ENCODE results near the gene ITIH5. TPM values are rescaled to one million over a fixed set of nuclear protein-coding genes. Genes with fewer than 3 reads are reported as not detected.
"Not testable (repeated sequence)": the region's sequence is repeated elsewhere in the genome, so short reads cannot be mapped to it uniquely, and the experiment has no call there.

Gene ITIH5
- total RNA-seq (not detected), total RNA-seq (0 to 0.22 (median 0) reads per million in 172 experiments)
- not detected for polyA plus RNA-seq (2013, experiment 1 of 2)
- polyA plus RNA-seq (2013, experiment 2 of 2), result 0.83 TPM

GRCh38 chr10:7666253-7667023, at the start of gene ITIH5:
Gene ITIH5 (minus strand): TSS chr10:7666966. CDS start chr10:7666892, 74 bp downstream.
- TF ChIP-seq CTCF (IDR thresholded peaks at IDR 0.05), result no peak
- ATAC-seq (ENCODE audit: poor library complexity), result peak; percentile 26
- Histone ChIP-seq H3K36me3 (ENCODE audit: insufficient read depth, low read length) (no peaks in the 10 kb centered on the region), H3K4me1 (ENCODE audit: insufficient read depth, low read length) (peaks cover 16% of the 10 kb centered on the region), H3K27ac (ENCODE audit: low read depth in 1 of 2, low read length in 2 of 2) (no peak within 1 kb of the TSS), H3K4me3 (ENCODE audit: low read length) (peak within 1 kb of the TSS; percentile 32), H3K27me3 (ENCODE audit: control insufficient read depth in 1 of 2, insufficient read depth in 2 of 2, low read length in 2 of 2) (peaks cover 24 to 53% of the 10 kb centered on the region in 2 experiments), H3K9me3 (ENCODE audit: control insufficient read depth in 1 of 2, insufficient read depth in 1 of 2, low read length in 2 of 2) (no peaks in the 10 kb centered on the region)
- no peaks in the 10 kb centered on the region for H3K36me3 Mint-ChIP-seq (ENCODE audit: low read depth)
- ChIA-PET CTCF (interaction anchor here (0.7 to 1.0 kb wide), 3 partner anchors 18 to 21 kb away, joined by 3 read pairs; no protein-coding TSS in a partner anchor), POLR2A (no interaction called here)
- H3K27ac Mint-ChIP-seq, result no peak within 1 kb of the TSS
- H3K4me3 Mint-ChIP-seq, result peak within 1 kb of the TSS; percentile 95
- H3K9me3 Mint-ChIP-seq, result no peaks in the 10 kb centered on the region
- H3K27me3 Mint-ChIP-seq, result peaks cover 65% of the 10 kb centered on the region
- peak in 3 of 14 experiments; percentile 5 to 19 (median 8) for DNase-seq
- intact Hi-C loops (cut with DNase I, micrococcal nuclease), result no loop called here
- peaks cover 18% of the 10 kb centered on the region for H3K4me1 Mint-ChIP-seq (ENCODE audit: low read depth)

- Mint-ChIP-seq H3K27ac (no peak overlapping the region), H3K36me3 (ENCODE audit: low read depth) (no peaks in the 10 kb centered on the region), H3K4me3 (no peak overlapping the region), H3K4me1 (ENCODE audit: low read depth) (no peaks in the 10 kb centered on the region), H3K9me3 (no peaks in the 10 kb centered on the region), H3K27me3 (peaks cover 21% of the 10 kb centered on the region)
- ATAC-seq (ENCODE audit: poor library complexity) (no peak), DNase-seq (no peak)
- no peaks in the 10 kb centered on the region for H3K9me3 ChIP-seq (ENCODE audit: control insufficient read depth in 1 of 2, insufficient read depth in 1 of 2, low read length in 2 of 2)
- no peak overlapping the region for H3K4me3 ChIP-seq (ENCODE audit: low read length)
- TF ChIP-seq CTCF (IDR thresholded peaks at IDR 0.05), result no peak
- no peak overlapping the region for H3K27ac ChIP-seq (ENCODE audit: low read depth in 1 of 2, low read length in 2 of 2)
- intact Hi-C loops (cut with DNase I, micrococcal nuclease), result no loop called here
- POLR2A ChIA-PET, result no interaction called here
- no peaks in the 10 kb centered on the region for H3K4me1 ChIP-seq (ENCODE audit: insufficient read depth, low read length)
- CTCF ChIA-PET, result no interaction called here
- peaks cover 0 to 10% of the 10 kb centered on the region in 2 experiments for H3K27me3 ChIP-seq (ENCODE audit: control insufficient read depth in 1 of 2, insufficient read depth in 2 of 2, low read length in 2 of 2)
- H3K36me3 ChIP-seq (ENCODE audit: insufficient read depth, low read length), result no peaks in the 10 kb centered on the region
These were observed 48.7 kb upstream of the ITIH5 start for GRCh38 chr10:7715515-7715914.

- ATAC-seq (ENCODE audit: poor library complexity); H3K4me1 ChIP-seq (ENCODE audit: insufficient read depth, low read length); H3K4me3 ChIP-seq (ENCODE audit: low read length); H3K4me1 Mint-ChIP-seq (ENCODE audit: low read depth); intact Hi-C loops (cut with DNase I, micrococcal nuclease); H3K36me3 Mint-ChIP-seq (ENCODE audit: low read depth); H3K36me3 ChIP-seq (ENCODE audit: insufficient read depth, low read length); H3K4me3 Mint-ChIP-seq; POLR2A ChIA-PET; H3K27ac ChIP-seq (ENCODE audit: low read depth in 1 of 2, low read length in 2 of 2); CTCF ChIA-PET; H3K27me3 ChIP-seq (ENCODE audit: control insufficient read depth in 1 of 2, insufficient read depth in 2 of 2, low read length in 2 of 2); H3K9me3 Mint-ChIP-seq; H3K27ac Mint-ChIP-seq; H3K9me3 ChIP-seq (ENCODE audit: control insufficient read depth in 1 of 2, insufficient read depth in 1 of 2, low read length in 2 of 2); DNase-seq: not testable (repeated sequence)
- peaks cover 28% of the 10 kb centered on the region for H3K27me3 Mint-ChIP-seq
These were observed 44.3 kb upstream of the ITIH5 start for GRCh38 chr10:7711075-7711474.

Measured in CD4-positive, alpha-beta T cell (primary cell).